ENCODE results near the gene UCK2.

UCK2 gene

GRCh38 chr1:165836664-165837482, 9.5 kb downstream of the UCK2 start:
- no peak for DNase-seq (ENCODE audit: extremely low spot score)
- POLR2A ChIA-PET = interaction anchor here (3.2 kb wide), 1 partner anchor 9 kb away, joined by 22 read pairs; the partner anchor contains the start of gene UCK2
- CTCF ChIA-PET = no interaction called here
- TF ChIP-seq NFRKB (IDR thresholded peaks at IDR 0.05) = no peak
- TF ChIP-seq TARDBP (IDR thresholded peaks at IDR 0.05) = no peak
- TF ChIP-seq HDGF (IDR thresholded peaks at IDR 0.05; ENCODE audit: borderline replicate concordance) = no peak
- TF ChIP-seq LEF1 (IDR thresholded peaks at IDR 0.05; ENCODE audit: borderline replicate concordance) = no peak
- no peak for TF ChIP-seq PKNOX1 (IDR thresholded peaks at IDR 0.05)
- TF ChIP-seq FOXA1 (IDR thresholded peaks at IDR 0.05) = no peak
- TF ChIP-seq ZNF384 (IDR thresholded peaks at IDR 0.05) = no peak
- TF ChIP-seq FOXM1 (IDR thresholded peaks at IDR 0.05; ENCODE audit: borderline replicate concordance) = no peak

- TF ChIP-seq BHLHE40 (IDR thresholded peaks at IDR 0.05; ENCODE audit: borderline replicate concordance) (no peak), ARNT (IDR thresholded peaks at IDR 0.05) (no peak), LEF1 (IDR thresholded peaks at IDR 0.05; ENCODE audit: borderline replicate concordance) (no peak), SUZ12 (IDR thresholded peaks at IDR 0.05) (no peak), L3MBTL2 (conservative IDR thresholded peaks at IDR 0.05) (no peak), FOXK2 (IDR thresholded peaks at IDR 0.05) (no peak), HDGF (IDR thresholded peaks at IDR 0.05; ENCODE audit: borderline replicate concordance) (no peak), FOXM1 (IDR thresholded peaks at IDR 0.05; ENCODE audit: borderline replicate concordance) (no peak), TARDBP (IDR thresholded peaks at IDR 0.05) (no peak), PKNOX1 (IDR thresholded peaks at IDR 0.05) (no peak), ZNF384 (IDR thresholded peaks at IDR 0.05) (no peak), CTBP1 (IDR thresholded peaks at IDR 0.05; ENCODE audit: borderline replicate concordance) (no peak), SP1 (IDR thresholded peaks at IDR 0.05) (no peak), FOXA1 (IDR thresholded peaks at IDR 0.05) (no peak)
- ChIA-PET CTCF (no interaction called here), POLR2A (interaction anchor here (3.2 kb wide), 1 partner anchor 10 kb away, joined by 22 read pairs; the partner anchor contains the start of gene UCK2)
- DNase-seq (ENCODE audit: extremely low spot score) = no peak
Observed at GRCh38 chr1:165837838-165838364, 10.5 kb downstream of the UCK2 start.

- DNase-seq (ENCODE audit: extremely low spot score) = no peak
- no peak for TF ChIP-seq PKNOX1 (IDR thresholded peaks at IDR 0.05)
- no peak for TF ChIP-seq TARDBP (IDR thresholded peaks at IDR 0.05)
- TF ChIP-seq BHLHE40 (IDR thresholded peaks at IDR 0.05; ENCODE audit: borderline replicate concordance) = no peak
- no peak for TF ChIP-seq NFRKB (IDR thresholded peaks at IDR 0.05)
- TF ChIP-seq FOXA1 (IDR thresholded peaks at IDR 0.05) = no peak
- TF ChIP-seq ARNT (IDR thresholded peaks at IDR 0.05) = no peak
- no peak for TF ChIP-seq SP1 (IDR thresholded peaks at IDR 0.05)
- no peak for TF ChIP-seq HDGF (IDR thresholded peaks at IDR 0.05; ENCODE audit: borderline replicate concordance)
- no peak for TF ChIP-seq FOXM1 (IDR thresholded peaks at IDR 0.05; ENCODE audit: borderline replicate concordance)
- no peak for TF ChIP-seq ELF4 (IDR thresholded peaks at IDR 0.05)
- TF ChIP-seq CTBP1 (IDR thresholded peaks at IDR 0.05; ENCODE audit: borderline replicate concordance) = no peak
- no peak for TF ChIP-seq LEF1 (IDR thresholded peaks at IDR 0.05; ENCODE audit: borderline replicate concordance)
- TF ChIP-seq ZNF384 (IDR thresholded peaks at IDR 0.05) = no peak
- POLR2A ChIA-PET = no interaction called here
- CTCF ChIA-PET = no interaction called here
Observed at GRCh38 chr1:165840423-165840822, 13.0 kb downstream of the UCK2 start.

GRCh38 chr1:165841582-165842017, 14.2 kb downstream of the UCK2 start:
- no peak for TF ChIP-seq L3MBTL2 (conservative IDR thresholded peaks at IDR 0.05)
- no peak for TF ChIP-seq NFRKB (IDR thresholded peaks at IDR 0.05)
- TF ChIP-seq FOXK2 (IDR thresholded peaks at IDR 0.05) = no peak
- no peak for TF ChIP-seq FOXA1 (IDR thresholded peaks at IDR 0.05)
- POLR2A ChIA-PET = interaction anchor here (1.0 kb wide), 1 partner anchor 13 kb away, joined by 7 read pairs; no protein-coding TSS in a partner anchor
- CTCF ChIA-PET = no interaction called here
- DNase-seq (ENCODE audit: extremely low spot score) = no peak

- ChIA-PET POLR2A (interaction anchor here (1.0 to 1.9 kb wide), 3 partner anchors 13 to 73 kb away, joined by 4 to 7 read pairs (median 7); partner anchors contain the start of gene TMCO1), CTCF (no interaction called here)
- TF ChIP-seq HDGF (IDR thresholded peaks at IDR 0.05; ENCODE audit: borderline replicate concordance) (no peak), LEF1 (IDR thresholded peaks at IDR 0.05; ENCODE audit: borderline replicate concordance) (no peak)
- DNase-seq (ENCODE audit: extremely low spot score) = no peak
Observed at GRCh38 chr1:165842023-165842670, 14.7 kb downstream of the UCK2 start.

- CTCF ChIA-PET = no interaction called here
Observed at GRCh38 chr1:165842671-165843129, 15.3 kb downstream of the UCK2 start.

More at GRCh38 chr1:165842671-165843129, 15.3 kb downstream of the UCK2 start:
- POLR2A ChIA-PET = interaction anchor here (1.4 to 1.9 kb wide), 2 partner anchors 14 to 74 kb away, joined by 4 to 7 read pairs; partner anchors contain the start of gene TMCO1
- TF ChIP-seq LEF1 (IDR thresholded peaks at IDR 0.05; ENCODE audit: borderline replicate concordance) = no peak
- TF ChIP-seq ARNT (IDR thresholded peaks at IDR 0.05) = no peak
- no peak for TF ChIP-seq SP1 (IDR thresholded peaks at IDR 0.05)
- no peak for TF ChIP-seq ELF4 (IDR thresholded peaks at IDR 0.05)
- no peak for TF ChIP-seq TARDBP (IDR thresholded peaks at IDR 0.05)
- no peak for TF ChIP-seq BHLHE40 (IDR thresholded peaks at IDR 0.05; ENCODE audit: borderline replicate concordance)
- TF ChIP-seq FOXM1 (IDR thresholded peaks at IDR 0.05; ENCODE audit: borderline replicate concordance) = no peak
- TF ChIP-seq ZNF384 (IDR thresholded peaks at IDR 0.05) = no peak
- TF ChIP-seq CTBP1 (IDR thresholded peaks at IDR 0.05; ENCODE audit: borderline replicate concordance) = no peak
- TF ChIP-seq HDGF (IDR thresholded peaks at IDR 0.05; ENCODE audit: borderline replicate concordance) = no peak
- TF ChIP-seq FOXK2 (IDR thresholded peaks at IDR 0.05) = no peak
- no peak for TF ChIP-seq FOXA1 (IDR thresholded peaks at IDR 0.05)
- no peak for TF ChIP-seq NFRKB (IDR thresholded peaks at IDR 0.05)
- no peak for TF ChIP-seq PKNOX1 (IDR thresholded peaks at IDR 0.05)
- TF ChIP-seq L3MBTL2 (conservative IDR thresholded peaks at IDR 0.05) = no peak
- TF ChIP-seq SUZ12 (IDR thresholded peaks at IDR 0.05) = no peak
- DNase-seq (ENCODE audit: extremely low spot score) = no peak

Data from HEK293T (cell line).